A549 (cell line): ENCODE results near the gene ABHD12. TPM values are rescaled to one million over a fixed set of nuclear protein-coding genes. Genes with fewer than 3 reads are reported as not detected.
A peak's percentile ranks its signal among the peaks of the same experiment; 100 is the strongest.

Source experiments
- ATAC-seq, 2 experiments: fragments of 200-7000 bp in 1 of 2; fragments of >200 bp in 1 of 2; cut with Nextera tagmentation in 1 of 2; cut with Tn5 transposase in 1 of 2; 3 replicates each; pipeline versions ENCODE4 v1.8.0 to v1.9.1; 2018 to 2020; ENCODE audit warnings: mild to moderate bottlenecking in 1 of 2, moderate library complexity in 1 of 2
- CTCF ChIA-PET: fragments of 300-600 bp; sonication (Branson Sonifier 250); formaldehyde crosslinking; extraction: SDS; loops from one replicate; lab custom pipeline; 2021; ENCODE audit warnings: antibody characterized with exemption, inconsistent platforms; lab: Yijun Ruan, JAX
- POLR2A ChIA-PET: fragments of 350-600 bp; formaldehyde crosslinking; extraction: SDS; loops from one replicate; lab custom pipeline; 2021; ENCODE audit warnings: antibody characterized with exemption, inconsistent platforms; lab: Yijun Ruan, JAX
- DNase-seq, 2 experiments: peaks; one replicate each; pipeline versions ENCODE4 v3.0.0 to v3.0.0-alpha.2; 2011 to 2016; ENCODE audit warnings: low read depth in 1 of 2, low spot score in 1 of 2
- FAIRE-seq: peaks from 2 replicates; lab custom pipeline; 2011; peaks lifted over from hg19 to GRCh38; lab: Jason Lieb, UNC
- H3K27ac ChIP-seq, 2 experiments: fragments of >200 bp; sonication (Bioruptor Twin); formaldehyde crosslinking; 3 replicates each; pipeline ENCODE4 v1.5.1; 2016 to 2017
- H3K4me1 ChIP-seq: fragments of >200 bp; sonication (Bioruptor Twin); formaldehyde crosslinking; 3 replicates; pipeline ENCODE4 v1.6.1; 2016
- H3K4me2 ChIP-seq: fragments of >200 bp; sonication (Bioruptor Twin); formaldehyde crosslinking; 3 replicates; pipeline ENCODE4 v1.6.1; 2016
- H3K4me3 ChIP-seq: fragments of >200 bp; sonication (Bioruptor Twin); formaldehyde crosslinking; 3 replicates; pipeline ENCODE4 v1.5.1; 2016
- H3K9me3 ChIP-seq: fragments of >200 bp; sonication (Bioruptor Twin); formaldehyde crosslinking; 3 replicates; pipeline ENCODE4 v1.6.1; 2016
- BHLHE40 ChIP-seq: IDR thresholded peaks from 2 replicates; pipeline ENCODE4 v1.6.1; 2012; ENCODE audit warnings: low read depth, low read length, inconsistent platforms
- CBX8 ChIP-seq: fragments of 200-600 bp; sonication (generic); IDR thresholded peaks from 2 replicates; pipeline ENCODE4 v1.6.1; 2016
- EHF ChIP-seq: fragments of 250-450 bp; sonication (Bioruptor Pico); IDR thresholded peaks from 2 replicates; pipeline ENCODE4 v1.5.0; 2020; ENCODE audit warnings: mild to moderate bottlenecking
- FOSB ChIP-seq: fragments of 250-450 bp; sonication (Bioruptor Pico); IDR thresholded peaks from 2 replicates; pipeline ENCODE4 v1.5.0; 2020; ENCODE audit warnings: mild to moderate bottlenecking, moderate library complexity
- FOSL2 ChIP-seq, 2 experiments: fragments of 450-650 bp in 1 of 2; fragments of >200 bp in 1 of 2; sonication (Bioruptor Twin) in 1 of 2; formaldehyde crosslinking; IDR thresholded peaks; 2 replicates each; pipeline versions ENCODE4 v1.5.0 to v1.6.1; 2016 to 2020; ENCODE audit warnings: mild to moderate bottlenecking in 1 of 2, moderate library complexity in 1 of 2
- HDAC2 ChIP-seq: fragments of 200-600 bp; sonication (generic); IDR thresholded peaks from 2 replicates; pipeline ENCODE4 v1.6.1; 2016
- HMGXB4 ChIP-seq: fragments of 250-450 bp; sonication (Bioruptor Pico); IDR thresholded peaks from 2 replicates; pipeline ENCODE4 v1.5.0; 2021; ENCODE audit warnings: mild to moderate bottlenecking, moderate library complexity, borderline replicate concordance
- HOXA7 ChIP-seq: fragments of 250-450 bp; sonication (Bioruptor Pico); IDR thresholded peaks from 2 replicates; pipeline ENCODE4 v1.5.0; 2020; ENCODE audit warnings: mild to moderate bottlenecking, moderate library complexity
- HOXB13 ChIP-seq: fragments of 250-450 bp; sonication (Bioruptor Pico); IDR thresholded peaks from 2 replicates; pipeline ENCODE4 v1.5.0; 2020; ENCODE audit warnings: low read depth, mild to moderate bottlenecking, moderate library complexity
- HOXB5 ChIP-seq: fragments of 250-450 bp; sonication (Bioruptor Pico); IDR thresholded peaks from 2 replicates; pipeline ENCODE4 v1.5.0; 2020; ENCODE audit warnings: mild to moderate bottlenecking, moderate library complexity
- JUN ChIP-seq, 2 experiments: fragments of >200 bp; sonication (Bioruptor Twin); formaldehyde crosslinking; IDR thresholded peaks; 2 replicates in 1 of 2; 3 replicates in 1 of 2; pipeline ENCODE4 v1.6.1; 2016 to 2017
- JUNB ChIP-seq: fragments of >200 bp; sonication (Bioruptor Twin); formaldehyde crosslinking; IDR thresholded peaks from 2 replicates; pipeline ENCODE4 v1.6.1; 2016
- KDM1A ChIP-seq: fragments of 200-600 bp; sonication (generic); IDR thresholded peaks from 2 replicates; pipeline ENCODE4 v1.6.1; 2016; ENCODE audit warnings: low read depth, mild to moderate bottlenecking
- MAZ ChIP-seq: fragments of 150-350 bp; IDR thresholded peaks from 2 replicates; pipeline ENCODE4 v1.6.1; 2014; ENCODE audit warnings: antibody characterized with exemption, low read depth, low read length, borderline replicate concordance
- MYC ChIP-seq: IDR thresholded peaks from 2 replicates; pipeline ENCODE4 v1.6.1; 2012; ENCODE audit warnings: mild to moderate bottlenecking, inconsistent platforms, low read length, improper control_type of control experiment, borderline replicate concordance
- NFE2L2 ChIP-seq: fragments of 150-350 bp; conservative IDR thresholded peaks from 2 replicates; pipeline ENCODE4 v1.6.1; 2014; ENCODE audit warnings: low read length
- NPAS2 ChIP-seq: fragments of 250-450 bp; sonication (Bioruptor Pico); IDR thresholded peaks from 2 replicates; pipeline ENCODE4 v1.8.0; 2022; ENCODE audit warnings: mild to moderate bottlenecking, moderate library complexity, borderline replicate concordance
- RARB ChIP-seq: fragments of 250-450 bp; sonication (Bioruptor Pico); IDR thresholded peaks from 2 replicates; pipeline ENCODE4 v1.8.0; 2021; ENCODE audit warnings: mild to moderate bottlenecking, moderate library complexity
- RCOR1 ChIP-seq: fragments of 150-350 bp; IDR thresholded peaks from 2 replicates; pipeline ENCODE4 v1.6.1; 2014; ENCODE audit warnings: antibody characterized with exemption, low read length, low read depth
- RFX5 ChIP-seq: fragments of 450-650 bp; IDR thresholded peaks from 2 replicates; pipeline ENCODE4 v1.7.1; 2014; ENCODE audit warnings: antibody characterized with exemption, mild to moderate bottlenecking, moderate library complexity
- SMC3 ChIP-seq: fragments of >200 bp; sonication (Bioruptor Twin); formaldehyde crosslinking; IDR thresholded peaks from 3 replicates; pipeline ENCODE4 v1.6.1; 2018; ENCODE audit warnings: inconsistent platforms
- TFCP2L1 ChIP-seq: fragments of 250-450 bp; sonication (Bioruptor Pico); IDR thresholded peaks from 2 replicates; pipeline ENCODE4 v1.5.0; 2021; ENCODE audit warnings: mild to moderate bottlenecking
- ZFP36 ChIP-seq: fragments of 450-650 bp; IDR thresholded peaks from 2 replicates; pipeline ENCODE4 v1.6.1; 2014; ENCODE audit warnings: borderline replicate concordance; ENCODE audit not compliant: partially characterized antibody
- ZNF302 ChIP-seq: fragments of 250-450 bp; sonication (Bioruptor Pico); IDR thresholded peaks from 2 replicates; pipeline ENCODE4 v1.9.0; 2021; ENCODE audit warnings: inconsistent platforms, mild to moderate bottlenecking, moderate library complexity
- WGBS: methylation state at CpG from one replicate; pipeline ENCODE4 v1.1.6; 2017; ENCODE audit errors: missing lambda C conversion rate; 5-methylcytosine and 5-hydroxymethylcytosine counted together
- polyA plus RNA-seq, 4 experiments: library from polyadenylated mRNA; depleted of rRNA in 3 of 4; stranded (reverse); fragments of >200 nt; fragmentation: RNase III in 1 of 4; extraction: RNeasy Plus Mini Kit Qiagen cat#74134 plus additional on column Dnase treatment in 1 of 4; gene quantifications; 2 replicates in 3 of 4; 3 replicates in 1 of 4; pipeline ENCODE4 v1.2.3, GENCODE V29; 2011 to 2017
- TF ChIP-seq, protein P1 (sequence below): fragments of >200 bp; sonication (Bioruptor Twin); formaldehyde crosslinking; IDR thresholded peaks from 2 replicates; pipeline ENCODE4 v1.6.1; 2016
- TF ChIP-seq, protein P2 (sequence below): IDR thresholded peaks from 2 replicates; pipeline ENCODE4 v1.6.1; 2012; ENCODE audit warnings: low read depth, borderline replicate concordance
- TF ChIP-seq, protein P3 (sequence below): IDR thresholded peaks from 2 replicates; pipeline ENCODE4 v1.6.1; 2012
- TF ChIP-seq, protein P4 (sequence below): fragments of >200 bp; sonication (Bioruptor Twin); formaldehyde crosslinking; IDR thresholded peaks from 3 replicates; pipeline ENCODE4 v1.6.1; 2016

The ABHD12 gene
- polyA plus RNA-seq, 2 of the 4 experiments (the other 2 are of a cell fraction), result 54.3 to 101 TPM

DNA sequence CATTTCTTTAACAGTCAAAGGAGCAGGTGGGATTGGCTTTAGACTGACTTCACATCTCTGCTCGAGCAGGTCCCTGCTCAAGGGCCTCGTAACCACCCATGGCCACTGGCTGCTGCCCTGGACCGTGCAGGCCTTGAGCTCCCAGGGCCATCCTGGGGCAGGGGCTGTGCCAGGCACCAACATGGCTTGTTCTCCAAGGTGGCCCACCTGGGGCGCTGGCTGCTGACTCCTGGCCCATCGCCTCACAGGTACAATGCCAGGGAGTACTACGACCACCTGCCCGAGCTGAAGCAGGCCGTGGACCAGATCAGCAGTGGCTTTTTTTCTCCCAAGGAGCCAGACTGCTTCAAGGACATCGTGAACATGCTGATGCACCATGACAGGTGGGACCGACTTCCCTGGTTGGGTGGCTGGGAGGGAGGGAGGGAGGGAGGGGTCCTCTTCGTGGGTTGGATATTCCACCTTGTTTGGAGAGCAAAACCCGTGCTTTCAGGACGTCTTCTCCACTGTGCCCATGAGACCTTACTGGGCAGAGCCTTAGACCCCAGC lies 96.7 kb downstream of the ABHD12 start:
- no peak for DNase-seq
- no peak for FAIRE-seq
- ChIA-PET POLR2A (interaction anchor here (1.4 kb wide), 1 partner anchor 105 kb away, joined by 4 read pairs; no protein-coding TSS in a partner anchor), CTCF (interaction anchor here (0.7 to 5.1 kb wide), 26 partner anchors 9 to 299 kb away, joined by 3 to 135 read pairs (median 6); partner anchors contain the start of genes GINS1, NINL and PYGB)
- Histone ChIP-seq H3K4me2 (no peak overlapping the region), H3K27ac (peak overlapping the region in 1 of 2 experiments; percentile 79; a peak in 4 of 6 replicates), H3K4me1 (peaks cover 40% of the 10 kb centered on the region), H3K4me3 (no peak overlapping the region), H3K9me3 (no peaks in the 10 kb centered on the region)
- TF ChIP-seq NPAS2, result no peak
- TF ChIP-seq, protein P1, sequence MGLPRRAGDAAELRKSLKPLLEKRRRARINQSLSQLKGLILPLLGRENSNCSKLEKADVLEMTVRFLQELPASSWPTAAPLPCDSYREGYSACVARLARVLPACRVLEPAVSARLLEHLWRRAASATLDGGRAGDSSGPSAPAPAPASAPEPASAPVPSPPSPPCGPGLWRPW, result no peak
- TF ChIP-seq MYC, result no peak
- no peak for TF ChIP-seq HOXA7 (CRISPR knock-in tag)
- no peak for TF ChIP-seq RFX5
- TF ChIP-seq, protein P2, sequence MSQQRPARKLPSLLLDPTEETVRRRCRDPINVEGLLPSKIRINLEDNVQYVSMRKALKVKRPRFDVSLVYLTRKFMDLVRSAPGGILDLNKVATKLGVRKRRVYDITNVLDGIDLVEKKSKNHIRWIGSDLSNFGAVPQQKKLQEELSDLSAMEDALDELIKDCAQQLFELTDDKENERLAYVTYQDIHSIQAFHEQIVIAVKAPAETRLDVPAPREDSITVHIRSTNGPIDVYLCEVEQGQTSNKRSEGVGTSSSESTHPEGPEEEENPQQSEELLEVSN, result no peak
- TF ChIP-seq KDM1A, result no peak
- TF ChIP-seq, protein P3, sequence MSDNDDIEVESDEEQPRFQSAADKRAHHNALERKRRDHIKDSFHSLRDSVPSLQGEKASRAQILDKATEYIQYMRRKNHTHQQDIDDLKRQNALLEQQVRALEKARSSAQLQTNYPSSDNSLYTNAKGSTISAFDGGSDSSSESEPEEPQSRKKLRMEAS, result no peak
- TF ChIP-seq ZNF302 (CRISPR knock-in tag), result no peak
- TF ChIP-seq SMC3, result no peak
- 94% methylated on average over 12 of the region's 13 CpGs for WGBS
- 0 out of 6 replicates have a peak, but pooled peaks of 1 of the 2 experiments have one; percentile 0 for ATAC-seq

- no peak for FAIRE-seq
- TF ChIP-seq FOSB (CRISPR knock-in tag) (no peak), MAZ (no peak), HOXB5 (CRISPR knock-in tag) (no peak), ZFP36 (no peak)
These were observed 97.1 kb downstream of the ABHD12 start for GRCh38 chr20:25293507-25293906.

DNA sequence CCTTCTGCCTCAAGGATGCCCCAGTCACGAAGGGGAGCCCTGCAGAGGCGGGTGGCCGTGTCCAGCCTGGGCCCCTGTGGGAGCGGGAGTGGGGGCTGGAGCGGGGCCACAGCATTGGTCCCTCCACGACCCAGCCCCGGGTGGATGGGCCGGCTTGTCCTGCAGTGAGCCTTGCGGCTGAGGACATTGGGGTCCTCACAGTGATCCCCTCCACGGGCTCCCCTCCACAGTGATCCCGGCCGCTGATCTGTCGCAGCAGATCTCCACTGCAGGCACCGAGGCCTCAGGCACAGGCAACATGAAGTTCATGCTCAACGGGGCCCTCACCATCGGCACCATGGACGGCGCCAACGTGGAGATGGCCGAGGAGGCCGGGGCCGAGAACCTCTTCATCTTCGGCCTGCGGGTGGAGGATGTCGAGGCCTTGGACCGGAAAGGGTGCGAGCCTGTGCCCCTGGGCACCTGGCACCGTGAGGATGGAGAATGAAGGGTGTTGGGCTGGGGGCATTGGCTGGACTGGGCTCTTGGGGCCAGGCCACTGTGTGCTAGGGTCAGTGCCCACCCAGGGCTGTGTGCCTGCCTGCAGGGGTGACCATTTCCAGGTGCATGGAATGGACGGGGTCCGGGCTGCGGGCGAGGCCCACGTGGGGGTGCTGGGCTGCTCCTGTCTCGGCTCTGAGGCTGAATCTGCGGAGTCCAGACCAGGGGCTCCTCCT lies 98.3 kb downstream of the ABHD12 start:
- Histone ChIP-seq H3K4me3 (no peak overlapping the region), H3K4me1 (peaks cover 31% of the 10 kb centered on the region), H3K9me3 (no peaks in the 10 kb centered on the region), H3K27ac (0 out of 6 replicates have a peak overlapping the region, but pooled peaks of 1 of the 2 experiments have one; percentile 12), H3K4me2 (no peak overlapping the region)
- POLR2A ChIA-PET, result no interaction called here
- DNase-seq, result no peak
- CTCF ChIA-PET, result interaction anchor here (4.0 to 5.1 kb wide), 5 partner anchors 16 to 298 kb away, joined by 27 to 135 read pairs (median 42); partner anchors contain the start of gene PYGB
- ATAC-seq, result no peak
- WGBS, result 90% methylated on average over 32 of the region's 35 CpGs
- no peak for FAIRE-seq
- TF ChIP-seq NPAS2, result no peak
- TF ChIP-seq, protein P4, sequence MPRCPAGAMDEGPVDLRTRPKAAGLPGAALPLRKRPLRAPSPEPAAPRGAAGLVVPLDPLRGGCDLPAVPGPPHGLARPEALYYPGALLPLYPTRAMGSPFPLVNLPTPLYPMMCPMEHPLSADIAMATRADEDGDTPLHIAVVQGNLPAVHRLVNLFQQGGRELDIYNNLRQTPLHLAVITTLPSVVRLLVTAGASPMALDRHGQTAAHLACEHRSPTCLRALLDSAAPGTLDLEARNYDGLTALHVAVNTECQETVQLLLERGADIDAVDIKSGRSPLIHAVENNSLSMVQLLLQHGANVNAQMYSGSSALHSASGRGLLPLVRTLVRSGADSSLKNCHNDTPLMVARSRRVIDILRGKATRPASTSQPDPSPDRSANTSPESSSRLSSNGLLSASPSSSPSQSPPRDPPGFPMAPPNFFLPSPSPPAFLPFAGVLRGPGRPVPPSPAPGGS, result no peak
- no peak for TF ChIP-seq BHLHE40
- no peak for TF ChIP-seq FOSL2 (IDR thresholded peaks at IDR 0.05)
- TF ChIP-seq FOSL2 (CRISPR knock-in tag; IDR thresholded peaks at IDR 0.05), result no peak
- TF ChIP-seq RCOR1, result no peak
- no peak for TF ChIP-seq HOXA7 (CRISPR knock-in tag)
- no peak for TF ChIP-seq CBX8
- no peak for TF ChIP-seq NFE2L2
- no peak for TF ChIP-seq EHF
- TF ChIP-seq SMC3, result no peak
- TF ChIP-seq HMGXB4, result no peak
- TF ChIP-seq TFCP2L1 (CRISPR knock-in tag), result no peak
- no peak for TF ChIP-seq HOXB13 (CRISPR knock-in tag)
- no peak for TF ChIP-seq RARB
- TF ChIP-seq HDAC2, result no peak
- TF ChIP-seq JUNB, result no peak
- TF ChIP-seq JUN (IDR thresholded peaks at IDR 0.05), result no peak

More at GRCh38 chr20:25293507-25293906, 97.1 kb downstream of the ABHD12 start:
- ATAC-seq (no peak), DNase-seq (no peak)
- no peak overlapping the region for H3K4me3 ChIP-seq
- ChIA-PET CTCF (interaction anchor here (0.5 to 5.1 kb wide), 21 partner anchors 9 to 299 kb away, joined by 3 to 135 read pairs (median 9); partner anchors contain the start of genes GINS1 and PYGB), POLR2A (interaction anchor here (0.9 to 1.4 kb wide), 2 partner anchors 97 to 105 kb away, joined by 3 to 4 read pairs; partner anchors contain the start of gene ABHD12)
- 79% methylated on average over 10 of the region's 10 CpGs for WGBS
- peaks cover 35% of the 10 kb centered on the region for H3K4me1 ChIP-seq
- no peaks in the 10 kb centered on the region for H3K9me3 ChIP-seq
- peak overlapping the region in 1 of 2 experiments; percentile 79; a peak in 3 of 6 replicates for H3K27ac ChIP-seq
- H3K4me2 ChIP-seq, result no peak overlapping the region
